Adrenal gland (tissue), 5 donors: Measurements from ENCODE around the gene DNAH9.

Experiments used
- CTCF ChIP-seq, 6 experiments: fragments of 450-650 bp in 4 of 6; fragments of 200-600 bp in 2 of 6; sonication (generic) in 1 of 6; IDR thresholded peaks; 1 replicate in 5 of 6; 2 replicates in 1 of 6; pipeline versions ENCODE4 v1.5.1 to v1.8.0; 2016 to 2021; ENCODE audit warnings: antibody characterized with exemption in 6 of 6, mild to moderate bottlenecking in 2 of 6, moderate library complexity in 1 of 6
- POLR2A ChIP-seq, 2 donors: fragments of 450-650 bp; IDR thresholded peaks; one replicate each; pipeline ENCODE4 v1.6.1; 2017; ENCODE audit warnings: antibody characterized with exemption in 2 of 2, mild to moderate bottlenecking in 2 of 2, moderate library complexity in 1 of 2
- donor health status: DM: no; HTN: no; CAD: no.

GRCh38 chr17:11643851-11644250, 45.6 kb downstream of the DNAH9 start:
- TF ChIP-seq CTCF (IDR thresholded peaks at IDR 0.05): no peak
- no peak for TF ChIP-seq POLR2A (IDR thresholded peaks at IDR 0.05)
